ENCODE measurements around the gene CD300E. TPM values are rescaled to one million over a fixed set of nuclear protein-coding genes. Genes with fewer than 3 reads are reported as not detected.

CD300E gene, protein sequence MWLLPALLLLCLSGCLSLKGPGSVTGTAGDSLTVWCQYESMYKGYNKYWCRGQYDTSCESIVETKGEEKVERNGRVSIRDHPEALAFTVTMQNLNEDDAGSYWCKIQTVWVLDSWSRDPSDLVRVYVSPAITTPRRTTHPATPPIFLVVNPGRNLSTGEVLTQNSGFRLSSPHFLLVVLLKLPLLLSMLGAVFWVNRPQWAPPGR
- not detected in 2 replicates for total RNA-seq (2014; rRNA removed; shearing (Covaris generic); ENCODE audit: low replicate concordance)

DNA sequence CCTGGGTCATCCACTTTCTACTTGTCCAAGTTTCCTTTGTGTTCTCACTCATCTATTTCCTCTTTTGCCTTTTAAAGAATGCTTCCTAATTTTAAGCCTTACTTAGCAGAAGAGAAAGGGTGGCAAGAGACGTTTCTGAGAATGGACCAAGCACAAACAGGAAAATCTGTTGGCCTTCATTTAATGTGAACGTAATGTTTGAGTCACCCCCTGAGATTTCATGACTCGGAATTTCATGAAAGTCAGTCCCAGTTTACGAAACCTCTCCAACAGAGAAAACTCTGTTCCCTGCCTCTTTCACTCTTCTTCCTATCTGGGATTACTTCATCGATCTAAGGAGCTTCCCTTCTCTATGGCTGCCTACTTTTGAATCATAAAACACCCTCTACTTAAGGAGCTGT, at the start of gene CD300E:
Gene CD300E, minus strand, starts transcription at position 46 of the 401 bp plus-strand sequence. CDS start 117 bp downstream, outside the sequence.
- no peaks in the 10 kb centered on the region for H3K36me3 ChIP-seq (ENCODE audit: insufficient read depth, low read length)
- H3K9me3 ChIP-seq (ENCODE audit: low read length), result no peaks in the 10 kb centered on the region
- H3K4me2 ChIP-seq (ENCODE audit: low read depth, low read length, poor library complexity, severe bottlenecking), result no peak within 1 kb of the TSS
- no peak within 1 kb of the TSS for H2AFZ ChIP-seq (ENCODE audit: low read length)
- no peak within 1 kb of the TSS for H3K4me3 ChIP-seq (ENCODE audit: low read length)
- no peak within 1 kb of the TSS for H3K27ac ChIP-seq (ENCODE audit: low read length)
- H3K9me2 ChIP-seq (replicated peaks; ENCODE audit: insufficient read depth, low read length), result no peaks in the 10 kb centered on the region
- DNase-seq, result no peak
- H3K4me1 ChIP-seq (ENCODE audit: low read length), result no peaks in the 10 kb centered on the region
- H3K9ac ChIP-seq (ENCODE audit: low read length), result no peak within 1 kb of the TSS
- no peaks in the 10 kb centered on the region for H3K27me3 ChIP-seq (ENCODE audit: low read length)
- H3K79me2 ChIP-seq (ENCODE audit: low read length), result no peaks in the 10 kb centered on the region
- no peaks in the 10 kb centered on the region for H4K20me1 ChIP-seq (ENCODE audit: insufficient read depth, low read depth, low read length)

DNA sequence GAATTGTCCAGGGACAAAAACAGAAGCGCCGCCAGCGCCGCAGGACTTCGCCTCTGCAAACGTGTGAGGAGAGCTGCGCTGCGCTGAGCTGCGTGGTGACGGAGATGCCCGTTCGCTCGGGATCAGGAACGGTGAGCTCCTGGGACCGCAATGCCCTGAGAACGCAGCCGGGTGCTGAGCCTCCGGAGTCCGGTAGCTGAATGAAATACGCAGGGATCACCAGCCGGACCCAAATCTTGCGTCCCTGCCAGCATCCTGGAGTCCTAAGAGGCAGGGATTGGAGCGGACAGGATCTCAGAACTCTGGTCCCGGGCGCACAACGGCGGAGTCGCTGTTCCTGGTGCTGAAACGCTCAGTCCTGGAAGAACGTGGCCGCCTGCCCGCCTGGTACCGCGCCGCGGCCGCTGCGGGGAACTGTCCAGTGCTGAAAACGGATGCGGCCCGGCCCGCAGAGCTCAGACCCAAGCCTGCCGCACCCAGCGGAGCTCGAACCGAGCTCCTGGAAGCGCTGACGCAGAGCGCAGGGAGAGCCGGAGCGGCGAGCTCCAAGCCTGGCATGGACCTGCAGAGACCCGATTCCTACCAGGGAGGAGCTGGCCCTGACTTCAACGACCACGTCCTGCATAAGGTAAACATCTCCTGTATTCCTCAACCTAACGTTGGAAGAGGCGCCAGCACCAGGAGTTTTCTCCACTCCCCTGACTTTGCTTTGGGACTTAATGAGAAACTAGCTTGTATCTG, 47.7 kb upstream of the CD300E start:
- Histone ChIP-seq H3K9ac (ENCODE audit: low read length) (no peak overlapping the region), H3K79me2 (ENCODE audit: low read length) (no peaks in the 10 kb centered on the region), H3K9me2 (replicated peaks; ENCODE audit: insufficient read depth, low read length) (no peaks in the 10 kb centered on the region), H3K27ac (ENCODE audit: low read length) (no peak overlapping the region), H3K9me3 (ENCODE audit: low read length) (no peaks in the 10 kb centered on the region), H3K4me1 (ENCODE audit: low read length) (no peaks in the 10 kb centered on the region), H3K4me3 (ENCODE audit: low read length) (no peak overlapping the region), H3K36me3 (ENCODE audit: insufficient read depth, low read length) (no peaks in the 10 kb centered on the region), H3K27me3 (ENCODE audit: low read length) (no peaks in the 10 kb centered on the region), H4K20me1 (ENCODE audit: insufficient read depth, low read depth, low read length) (no peaks in the 10 kb centered on the region), H3K4me2 (ENCODE audit: low read depth, low read length, poor library complexity, severe bottlenecking) (no peak overlapping the region), H2AFZ (ENCODE audit: low read length) (no peak overlapping the region)
- no peak for DNase-seq

- Histone ChIP-seq H3K27me3 (ENCODE audit: low read length) (no peaks in the 10 kb centered on the region), H3K9me2 (replicated peaks; ENCODE audit: insufficient read depth, low read length) (no peaks in the 10 kb centered on the region), H2AFZ (ENCODE audit: low read length) (no peak overlapping the region), H3K36me3 (ENCODE audit: insufficient read depth, low read length) (no peaks in the 10 kb centered on the region), H3K27ac (ENCODE audit: low read length) (no peak overlapping the region), H3K4me3 (ENCODE audit: low read length) (no peak overlapping the region), H3K9ac (ENCODE audit: low read length) (no peak overlapping the region), H3K4me1 (ENCODE audit: low read length) (no peaks in the 10 kb centered on the region), H3K79me2 (ENCODE audit: low read length) (no peaks in the 10 kb centered on the region), H3K4me2 (ENCODE audit: low read depth, low read length, poor library complexity, severe bottlenecking) (no peak overlapping the region), H3K9me3 (ENCODE audit: low read length) (no peaks in the 10 kb centered on the region), H4K20me1 (ENCODE audit: insufficient read depth, low read depth, low read length) (no peaks in the 10 kb centered on the region)
- DNase-seq, result no peak
These were observed 46.8 kb upstream of the CD300E start for GRCh38 chr17:74670329-74670728.

GRCh38 chr17:74663561-74663960, 40.0 kb upstream of the CD300E start:
- no peaks in the 10 kb centered on the region for H3K27me3 ChIP-seq (ENCODE audit: low read length)
- no peak overlapping the region for H3K27ac ChIP-seq (ENCODE audit: low read length)
- no peak overlapping the region for H3K4me3 ChIP-seq (ENCODE audit: low read length)
- H3K4me2 ChIP-seq (ENCODE audit: low read depth, low read length, poor library complexity, severe bottlenecking), result no peak overlapping the region
- H3K4me1 ChIP-seq (ENCODE audit: low read length), result no peaks in the 10 kb centered on the region
- no peak overlapping the region for H2AFZ ChIP-seq (ENCODE audit: low read length)
- H4K20me1 ChIP-seq (ENCODE audit: insufficient read depth, low read depth, low read length), result no peaks in the 10 kb centered on the region
- H3K9me2 ChIP-seq (replicated peaks; ENCODE audit: insufficient read depth, low read length), result no peaks in the 10 kb centered on the region
- DNase-seq, result no peak
- no peak overlapping the region for H3K9ac ChIP-seq (ENCODE audit: low read length)
- no peaks in the 10 kb centered on the region for H3K79me2 ChIP-seq (ENCODE audit: low read length)
- H3K9me3 ChIP-seq (ENCODE audit: low read length), result no peaks in the 10 kb centered on the region
- no peaks in the 10 kb centered on the region for H3K36me3 ChIP-seq (ENCODE audit: insufficient read depth, low read length)

GRCh38 chr17:74659889-74660288, 36.4 kb upstream of the CD300E start:
- H4K20me1 ChIP-seq (ENCODE audit: insufficient read depth, low read depth, low read length), result no peaks in the 10 kb centered on the region; the same call in 1 of the 2 replicates
- H3K79me2 ChIP-seq (ENCODE audit: low read length), result no peaks in the 10 kb centered on the region
- H3K4me1 ChIP-seq (ENCODE audit: low read length), result no peaks in the 10 kb centered on the region
- no peak overlapping the region for H2AFZ ChIP-seq (ENCODE audit: low read length)
- no peaks in the 10 kb centered on the region for H3K9me2 ChIP-seq (replicated peaks; ENCODE audit: insufficient read depth, low read length)
- H3K4me2 ChIP-seq (ENCODE audit: low read depth, low read length, poor library complexity, severe bottlenecking), result no peak overlapping the region
- no peaks in the 10 kb centered on the region for H3K36me3 ChIP-seq (ENCODE audit: insufficient read depth, low read length)
- no peaks in the 10 kb centered on the region for H3K27me3 ChIP-seq (ENCODE audit: low read length)
- H3K9me3 ChIP-seq (ENCODE audit: low read length), result no peaks in the 10 kb centered on the region
- no peak overlapping the region for H3K4me3 ChIP-seq (ENCODE audit: low read length)
- H3K9ac ChIP-seq (ENCODE audit: low read length), result no peak overlapping the region
- no peak for DNase-seq
- no peak overlapping the region for H3K27ac ChIP-seq (ENCODE audit: low read length)

GRCh38 chr17:74658620-74659019, 35.1 kb upstream of the CD300E start:
- H3K9ac ChIP-seq (ENCODE audit: low read length), result no peak overlapping the region
- H3K27me3 ChIP-seq (ENCODE audit: low read length), result no peaks in the 10 kb centered on the region
- no peaks in the 10 kb centered on the region for H3K9me3 ChIP-seq (ENCODE audit: low read length)
- H3K4me1 ChIP-seq (ENCODE audit: low read length), result no peaks in the 10 kb centered on the region
- H3K4me2 ChIP-seq (ENCODE audit: low read depth, low read length, poor library complexity, severe bottlenecking), result no peak overlapping the region
- no peak for DNase-seq
- H3K79me2 ChIP-seq (ENCODE audit: low read length), result no peaks in the 10 kb centered on the region
- H2AFZ ChIP-seq (ENCODE audit: low read length), result no peak overlapping the region
- H3K4me3 ChIP-seq (ENCODE audit: low read length), result no peak overlapping the region
- H3K36me3 ChIP-seq (ENCODE audit: insufficient read depth, low read length), result no peaks in the 10 kb centered on the region
- H4K20me1 ChIP-seq (ENCODE audit: insufficient read depth, low read depth, low read length), result no peaks in the 10 kb centered on the region; the same call in 1 of the 2 replicates
- no peaks in the 10 kb centered on the region for H3K9me2 ChIP-seq (replicated peaks; ENCODE audit: insufficient read depth, low read length)
- H3K27ac ChIP-seq (ENCODE audit: low read length), result no peak overlapping the region

- no peaks in the 10 kb centered on the region for H3K36me3 ChIP-seq (ENCODE audit: insufficient read depth, low read length)
- H2AFZ ChIP-seq (ENCODE audit: low read length), result no peak overlapping the region
- no peak for DNase-seq
- H3K4me1 ChIP-seq (ENCODE audit: low read length), result no peaks in the 10 kb centered on the region
- no peak overlapping the region for H3K27ac ChIP-seq (ENCODE audit: low read length)
- H3K27me3 ChIP-seq (ENCODE audit: low read length), result no peaks in the 10 kb centered on the region
- no peaks in the 10 kb centered on the region for H3K9me3 ChIP-seq (ENCODE audit: low read length)
- no peak overlapping the region for H3K4me3 ChIP-seq (ENCODE audit: low read length)
- no peak overlapping the region for H3K4me2 ChIP-seq (ENCODE audit: low read depth, low read length, poor library complexity, severe bottlenecking)
- H3K9me2 ChIP-seq (replicated peaks; ENCODE audit: insufficient read depth, low read length), result no peaks in the 10 kb centered on the region
- no peaks in the 10 kb centered on the region for H3K79me2 ChIP-seq (ENCODE audit: low read length)
- no peaks in the 10 kb centered on the region; the same call in 1 of the 2 replicates for H4K20me1 ChIP-seq (ENCODE audit: insufficient read depth, low read depth, low read length)
- no peak overlapping the region for H3K9ac ChIP-seq (ENCODE audit: low read length)
These were observed 31.2 kb upstream of the CD300E start for GRCh38 chr17:74654742-74655141.

GRCh38 chr17:74652020-74652419, 28.5 kb upstream of the CD300E start:
- H3K79me2 ChIP-seq (ENCODE audit: low read length), result no peaks in the 10 kb centered on the region
- no peak overlapping the region for H3K4me3 ChIP-seq (ENCODE audit: low read length)
- no peaks in the 10 kb centered on the region for H3K27me3 ChIP-seq (ENCODE audit: low read length)
- no peak overlapping the region for H3K4me2 ChIP-seq (ENCODE audit: low read depth, low read length, poor library complexity, severe bottlenecking)
- no peak for DNase-seq
- H3K36me3 ChIP-seq (ENCODE audit: insufficient read depth, low read length), result no peaks in the 10 kb centered on the region
- H4K20me1 ChIP-seq (ENCODE audit: insufficient read depth, low read depth, low read length), result no peaks in the 10 kb centered on the region; the same call in 1 of the 2 replicates
- H3K4me1 ChIP-seq (ENCODE audit: low read length), result no peaks in the 10 kb centered on the region
- H3K9me2 ChIP-seq (replicated peaks; ENCODE audit: insufficient read depth, low read length), result no peaks in the 10 kb centered on the region
- H3K9me3 ChIP-seq (ENCODE audit: low read length), result no peaks in the 10 kb centered on the region
- no peak overlapping the region for H3K9ac ChIP-seq (ENCODE audit: low read length)
- no peak overlapping the region for H2AFZ ChIP-seq (ENCODE audit: low read length)
- H3K27ac ChIP-seq (ENCODE audit: low read length), result no peak overlapping the region
